ENCODE results near the gene DHRS11. TPM values are rescaled to one million over a fixed set of nuclear protein-coding genes. Genes with fewer than 3 reads are reported as not detected.

Gene DHRS11
- polyA plus RNA-seq, 3 donors: 1.2 to 4.3 (median 2.7) TPM

GRCh38 chr17:36650096-36650775, 58.6 kb downstream of the DHRS11 start:
- Histone ChIP-seq H2AFZ (ENCODE audit: insufficient read depth, low read depth, low read length, poor library complexity, severe bottlenecking) (no peak overlapping the region), H3K4me3 (replicated peaks in 1 of 3; ENCODE audit: low read depth in 2 of 3, low read length in 3 of 3) (no peak overlapping the region), H3K9ac (ENCODE audit: insufficient read depth, low read length, poor library complexity, severe bottlenecking) (peak overlapping the region; percentile 1), H4K20me1 (ENCODE audit: insufficient read depth, low read length) (no peaks in the 10 kb centered on the region), H3K27me3 (ENCODE audit: control insufficient read depth in 2 of 2, insufficient read depth in 2 of 2, low read length in 2 of 2) (peaks cover 0 to 4% of the 10 kb centered on the region in 2 donors), H3K4me2 (replicated peaks; ENCODE audit: extremely low read depth, low read length, poor library complexity, severe bottlenecking) (no peak overlapping the region), H3K27ac (ENCODE audit: low read depth in 1 of 2, low read length in 2 of 2) (no peak overlapping the region), H3K36me3 (replicated peaks in 1 of 2; ENCODE audit: control insufficient read depth in 1 of 2, insufficient read depth in 2 of 2, low read length in 2 of 2) (no peaks in the 10 kb centered on the region), H3K4me1 (ENCODE audit: control insufficient read depth in 1 of 2, insufficient read depth in 2 of 2, low read length in 2 of 2) (no peaks in the 10 kb centered on the region), H3K79me2 (ENCODE audit: insufficient read depth, low read length) (no peaks in the 10 kb centered on the region), H3K9me3 (replicated peaks in 1 of 2; ENCODE audit: control insufficient read depth in 1 of 2, insufficient read depth in 1 of 2, low read length in 2 of 2) (no peaks in the 10 kb centered on the region)
- no peak overlapping the region for H3K27ac Mint-ChIP-seq
- TF ChIP-seq CTCF (IDR thresholded peaks at IDR 0.05): no peak
- no peak overlapping the region for H3K4me3 Mint-ChIP-seq
- WGBS (ENCODE audit: insufficient coverage): 100% methylated on average over 1 of the region's 9 CpGs
- peaks cover 0 to 3% (median 0%) of the 10 kb centered on the region in 7 donors for H3K9me3 Mint-ChIP-seq
- peaks cover 17 to 44% (median 39%) of the 10 kb centered on the region in 3 donors for H3K27me3 Mint-ChIP-seq (ENCODE audit: low read depth in 3 of 3)
- intact Hi-C loops (cut with micrococcal nuclease): no loop called here
- H3K4me1 Mint-ChIP-seq: peaks cover under 1% of the 10 kb centered on the region
- DNase-seq: no peak
- no peaks in the 10 kb centered on the region for H3K36me3 Mint-ChIP-seq

Other genes starting within 250 kb of the DHRS11 start
- not detected for gene TBC1D3H, start 203.4 kb upstream of the DHRS11 start, polyA plus RNA-seq
- gene ZNHIT3, start 105.2 kb upstream of the DHRS11 start, polyA plus RNA-seq: 10 to 100 TPM; 27.6 to 70.4 (median 63.5) TPM
- gene MYO19, start 57.0 kb upstream of the DHRS11 start, polyA plus RNA-seq: 10 to 100 TPM in 1 of 3 donors, 1 to 10 TPM in 2; 1.2 to 51.3 (median 1.9) TPM
- gene PIGW, start 56.9 kb upstream of the DHRS11 start, polyA plus RNA-seq: 1 to 10 TPM; 3.1 to 5.9 (median 3.7) TPM
- gene GGNBP2, start 47.0 kb upstream of the DHRS11 start, polyA plus RNA-seq: 10 to 100 TPM; 22.3 to 89.5 (median 31.5) TPM
- 1 to 10 TPM in 2 of 3 donors, under 1 TPM in 1; 0.82 to 2.3 (median 1.5) TPM for gene MRM1, start 9.7 kb downstream of the DHRS11 start, polyA plus RNA-seq